HepG2 (cell line): ENCODE measurements around the gene JADE2. TPM values are rescaled to one million over a fixed set of nuclear protein-coding genes. Genes with fewer than 3 reads are reported as not detected.
A peak's percentile ranks its signal among the peaks of the same experiment; 100 is the strongest.

Experiments used
- AHR ChIP-seq: IDR thresholded peaks from 2 replicates; pipeline ENCODE4 v1.6.1; 2018; ENCODE audit warnings: missing genetic modification reagents, missing compliant biosample characterization
- EED ChIP-seq: sonication (generic); formaldehyde crosslinking; IDR thresholded peaks from 2 replicates; pipeline ENCODE4 v1.5.0; 2020; ENCODE audit warnings: mild to moderate bottlenecking, missing genetic modification reagents
- FOXO1 ChIP-seq: sonication (generic); formaldehyde crosslinking; IDR thresholded peaks from 2 replicates; pipeline ENCODE4 v1.4.0; 2020; ENCODE audit warnings: missing genetic modification reagents
- HNF4A ChIP-seq: sonication (generic); formaldehyde crosslinking; IDR thresholded peaks from 2 replicates; pipeline ENCODE4 v1.4.0; 2020; ENCODE audit warnings: missing genetic modification reagents
- HNRNPUL1 ChIP-seq: fragments of 200-400 bp; formaldehyde crosslinking; IDR thresholded peaks from 2 replicates; pipeline ENCODE4 v1.6.1; 2017; ENCODE audit warnings: low read depth, mild to moderate bottlenecking, low read length, moderate library complexity
- IRX3 ChIP-seq: sonication (generic); formaldehyde crosslinking; IDR thresholded peaks from 2 replicates; pipeline ENCODE4 v1.8.1; 2023; ENCODE audit warnings: mild to moderate bottlenecking, low read depth, missing genetic modification reagents, borderline replicate concordance
- ISL2 ChIP-seq: sonication (generic); formaldehyde crosslinking; IDR thresholded peaks from 2 replicates; pipeline ENCODE4 v1.5.0; 2020; ENCODE audit warnings: missing genetic modification reagents
- KLF13 ChIP-seq: sonication (generic); formaldehyde crosslinking; IDR thresholded peaks from 2 replicates; pipeline ENCODE4 v1.4.0; 2020; ENCODE audit warnings: mild to moderate bottlenecking, missing genetic modification reagents
- LCORL ChIP-seq, 2 experiments: fragments of 450-650 bp in 1 of 2; sonication (generic) in 1 of 2; formaldehyde crosslinking in 1 of 2; IDR thresholded peaks; 2 replicates each; pipeline versions ENCODE4 v1.5.0 to v1.6.1; 2017 to 2020; ENCODE audit warnings: antibody characterized with exemption in 1 of 2, missing genetic modification reagents in 1 of 2
- MTA3 ChIP-seq: sonication (generic); formaldehyde crosslinking; IDR thresholded peaks from 2 replicates; pipeline ENCODE4 v1.4.0; 2020; ENCODE audit warnings: missing genetic modification reagents
- ONECUT2 ChIP-seq: sonication (generic); formaldehyde crosslinking; IDR thresholded peaks from 2 replicates; pipeline ENCODE4 v1.4.0; 2020; ENCODE audit warnings: missing genetic modification reagents
- SALL1 ChIP-seq: sonication (generic); formaldehyde crosslinking; IDR thresholded peaks from 2 replicates; pipeline ENCODE4 v1.8.0; 2022; ENCODE audit warnings: mild to moderate bottlenecking, missing genetic modification reagents
- SNRNP70 ChIP-seq: fragments of 200-400 bp; formaldehyde crosslinking; IDR thresholded peaks from 2 replicates; pipeline ENCODE4 v1.6.1; 2017; ENCODE audit warnings: mild to moderate bottlenecking, low read depth, low read length, moderate library complexity
- SOX13 ChIP-seq, 3 experiments: fragments of 450-650 bp in 1 of 3; sonication (generic) in 1 of 3; formaldehyde crosslinking in 1 of 3; IDR thresholded peaks in 2 of 3; conservative IDR thresholded peaks in 1 of 3; 2 replicates each; pipeline versions ENCODE4 v1.5.0 to v1.6.1; 2016 to 2020; ENCODE audit warnings: antibody characterized with exemption in 1 of 3, mild to moderate bottlenecking in 1 of 3, missing compliant biosample characterization in 1 of 3, missing genetic modification reagents in 1 of 3, moderate library complexity in 1 of 3
- TEAD3 ChIP-seq: optimal IDR thresholded peaks from 2 replicates; pipeline ENCODE3; 2016; ENCODE audit warnings: borderline replicate concordance
- U2AF1 ChIP-seq: fragments of 200-400 bp; formaldehyde crosslinking; optimal IDR thresholded peaks from 2 replicates; pipeline ENCODE3; 2017; ENCODE audit warnings: mild to moderate bottlenecking, low read depth, low read length
- ZNF44 ChIP-seq: sonication (generic); formaldehyde crosslinking; IDR thresholded peaks from 2 replicates; pipeline ENCODE4 v1.5.1; 2020; ENCODE audit warnings: mild to moderate bottlenecking, missing genetic modification reagents
- ZNF441 ChIP-seq: sonication (generic); formaldehyde crosslinking; IDR thresholded peaks from 2 replicates; pipeline ENCODE4 v1.7.0; 2021; ENCODE audit warnings: missing genetic modification reagents, borderline replicate concordance
- ZNF460 ChIP-seq: sonication (generic); formaldehyde crosslinking; IDR thresholded peaks from 2 replicates; pipeline ENCODE4 v1.5.1; 2020; ENCODE audit warnings: missing genetic modification reagents, mild to moderate bottlenecking, borderline replicate concordance
- ZNF574 ChIP-seq: sonication (generic); formaldehyde crosslinking; IDR thresholded peaks from 2 replicates; pipeline ENCODE4 v1.4.0; 2020; ENCODE audit warnings: missing genetic modification reagents
- ZNF614 ChIP-seq: IDR thresholded peaks from 2 replicates; pipeline ENCODE4 v1.6.1; 2018; ENCODE audit warnings: missing biosample characterization, missing genetic modification reagents, inconsistent platforms, borderline replicate concordance
- polyA plus RNA-seq, 8 experiments: library from polyadenylated mRNA; depleted of rRNA in 3 of 8; stranded (reverse) in 7 of 8; unstranded in 1 of 8; fragments of >200 nt; fragmentation: Illumina TruSeq in 4 of 8; extraction: Trizol in 4 of 8; gene quantifications; 2 replicates each; pipeline versions ENCODE4 v1.2.1 to v1.2.3, GENCODE V29; 2011 to 2016; ENCODE audit warnings: low read depth in 4 of 8, missing spikeins in 1 of 8, mixed read lengths in 1 of 8; ENCODE audit not compliant: insufficient read depth in 1 of 8
- total RNA-seq, 5 experiments: library from RNA; depleted of rRNA; stranded (reverse); fragments of >200 nt; fragmentation: Illumina TruSeq; extraction: Trizol; gene quantifications; 2 replicates each; pipeline ENCODE4 v1.2.3, GENCODE V29; 2016; ENCODE audit warnings: low read depth in 1 of 5

Gene JADE2
- total and polyA plus RNA-seq, 2 of the 13 experiments (the other 11 are each of a cell fraction or from before 2014, with no cell fraction given), result 7.5 to 15.1 TPM

DNA sequence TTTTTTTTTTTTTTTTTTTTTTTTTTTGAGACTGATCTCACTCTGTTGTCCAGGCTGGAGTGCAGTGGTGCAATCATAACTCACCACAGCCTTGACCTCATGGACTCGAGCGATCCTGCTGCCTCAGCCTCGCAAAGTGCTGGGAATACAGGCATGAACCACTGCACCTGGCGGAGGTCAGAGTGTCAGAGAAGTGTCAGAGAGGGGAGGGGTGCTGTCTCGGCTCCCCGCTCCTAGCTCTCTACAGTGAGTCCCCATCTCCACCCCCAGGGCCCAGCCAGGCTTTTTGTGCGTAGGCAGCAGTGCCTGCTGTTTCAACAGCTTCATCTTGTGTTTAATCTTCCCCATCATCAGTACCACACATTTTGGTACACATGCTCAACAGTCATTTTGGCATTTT is 68.9 kb downstream of the JADE2 start (continued):
- TF ChIP-seq EED (CRISPR knock-in tag) (no peak), IRX3 (CRISPR knock-in tag) (no peak), KLF13 (CRISPR knock-in tag) (no peak), ISL2 (CRISPR knock-in tag) (no peak), AHR (CRISPR knock-in tag) (no peak), SALL1 (CRISPR knock-in tag) (peak; percentile 74), ONECUT2 (no peak), FOXO1 (CRISPR knock-in tag) (peak; percentile 56; the same call in 1 of the 2 replicates), HNF4A (peak; percentile 87), SOX13 (IDR thresholded peaks at IDR 0.05) (no peak), SOX13 (CRISPR knock-in tag; conservative IDR thresholded peaks at IDR 0.05 in 1 of 2, IDR thresholded peaks at IDR 0.05 in 1 of 2) (peak in 1 of 2 experiments; percentile 17; a peak in 1 of 4 replicates), ZNF614 (CRISPR knock-in tag) (peak; percentile 36; the same call in 1 of the 2 replicates), ZNF44 (no peak), TEAD3 (CRISPR knock-in tag) (peak; percentile 30), HNRNPUL1 (no peak), U2AF1 (no peak), ZNF460 (CRISPR knock-in tag) (peak; percentile 16; the same call in 1 of the 2 replicates), MTA3 (CRISPR knock-in tag) (no peak), SNRNP70 (no peak), LCORL (IDR thresholded peaks at IDR 0.05) (no peak), LCORL (CRISPR knock-in tag; IDR thresholded peaks at IDR 0.05) (0 out of 2 replicates have a peak, but pooled peaks have one; percentile 29), ZNF574 (CRISPR knock-in tag) (peak; percentile 26; the same call in 1 of the 2 replicates), ZNF441 (no peak)
